Keratinocyte (primary cell): Measurements from ENCODE around the gene SORD. TPM values are rescaled to one million over a fixed set of nuclear protein-coding genes. Genes with fewer than 3 reads are reported as not detected.

ENCODE experiments used
- DNase-seq: peaks from one replicate; pipeline ENCODE4 v3.0.0-alpha.2; 2011; ENCODE audit warnings: low read depth, missing footprints, low spot score
- FAIRE-seq: peaks from 2 replicates; lab custom pipeline; 2011; peaks lifted over from hg19 to GRCh38; lab: Jason Lieb, UNC
- H2AFZ ChIP-seq: 2 replicates; pipeline ENCODE4 v1.6.0; 2012; ENCODE audit warnings: low read length, control low read depth, inconsistent platforms; ENCODE audit not compliant: control insufficient read depth
- H3K27ac ChIP-seq: 2 replicates; pipeline ENCODE4 v1.5.1; 2011; ENCODE audit warnings: low read length; ENCODE audit not compliant: control insufficient read depth, insufficient read depth
- H3K27me3 ChIP-seq: 3 replicates; pipeline ENCODE4 v1.6.0; 2011; ENCODE audit warnings: low read length; ENCODE audit not compliant: control insufficient read depth, insufficient read depth; ENCODE audit errors: extremely low read depth
- H3K36me3 ChIP-seq, 2 experiments: 2 replicates in 1 of 2; 3 replicates in 1 of 2; pipeline ENCODE4 v1.5.1; 2011; ENCODE audit warnings: low read length in 2 of 2, mild to moderate bottlenecking in 1 of 2; ENCODE audit not compliant: control insufficient read depth in 2 of 2, insufficient read depth in 2 of 2; ENCODE audit errors: extremely low read depth in 1 of 2
- H3K4me1 ChIP-seq: 3 replicates; pipeline ENCODE4 v1.5.1; 2011; ENCODE audit warnings: low read length; ENCODE audit not compliant: control insufficient read depth, insufficient read depth; ENCODE audit errors: extremely low read depth
- H3K4me2 ChIP-seq: 3 replicates; pipeline ENCODE4 v1.6.0; 2011; ENCODE audit warnings: low read depth, low read length; ENCODE audit not compliant: control insufficient read depth, insufficient read depth; ENCODE audit errors: extremely low read depth
- H3K4me3 ChIP-seq, 3 experiments: fragments of 200-600 bp in 1 of 3; sonication (generic) in 1 of 3; 2 replicates in 2 of 3; 3 replicates in 1 of 3; pipeline ENCODE4 v1.5.1; 2011 to 2016; ENCODE audit warnings: low read length in 3 of 3, mild to moderate bottlenecking in 3 of 3, control low read depth in 2 of 3, inconsistent platforms in 1 of 3, low read depth in 1 of 3, mixed read lengths in 1 of 3, mixed run types in 1 of 3, moderate library complexity in 1 of 3; ENCODE audit not compliant: control insufficient read depth in 2 of 3, insufficient read depth in 2 of 3; ENCODE audit errors: extremely low read depth in 1 of 3
- H3K79me2 ChIP-seq: 2 replicates; pipeline ENCODE4 v1.6.0; 2012; ENCODE audit warnings: low read length; ENCODE audit not compliant: control insufficient read depth, insufficient read depth
- H3K9ac ChIP-seq: 3 replicates; pipeline ENCODE4 v1.6.0; 2011; ENCODE audit warnings: low read length; ENCODE audit not compliant: control insufficient read depth, insufficient read depth; ENCODE audit errors: extremely low read depth
- H3K9me1 ChIP-seq: 3 replicates; pipeline ENCODE4 v1.6.0; 2011; ENCODE audit warnings: low read length; ENCODE audit not compliant: control insufficient read depth, insufficient read depth; ENCODE audit errors: extremely low read depth
- H3K9me3 ChIP-seq: 2 replicates; pipeline ENCODE4 v1.5.1; 2012; ENCODE audit warnings: low read depth, low read length; ENCODE audit not compliant: control insufficient read depth
- H4K20me1 ChIP-seq: 3 replicates; pipeline ENCODE4 v1.6.0; 2011; ENCODE audit warnings: low read length; ENCODE audit not compliant: control insufficient read depth, insufficient read depth; ENCODE audit errors: extremely low read depth
- CTCF ChIP-seq, 3 experiments: IDR thresholded peaks in 1 of 3; conservative IDR thresholded peaks in 1 of 3; optimal IDR thresholded peaks in 1 of 3; 2 replicates in 2 of 3; 3 replicates in 1 of 3; pipeline versions ENCODE3 to v1.5.1; 2011; ENCODE audit warnings: low read length in 3 of 3, mild to moderate bottlenecking in 3 of 3, moderate library complexity in 2 of 3, control low read depth in 1 of 3, inconsistent platforms in 1 of 3; ENCODE audit not compliant: insufficient read depth in 2 of 3; ENCODE audit errors: extremely low read depth in 1 of 3
- EZH2 ChIP-seq: IDR thresholded peaks from one replicate; pipeline ENCODE4 v1.6.1; 2012; ENCODE audit warnings: inconsistent platforms, mild to moderate bottlenecking, low read length, moderate library complexity
- dilution Hi-C: fragments of 300-500 bp; cut with MboI; formaldehyde crosslinking; loops from one replicate; pipeline ENCODE4 v1.7.0; 2020; ENCODE audit warnings: low sequenced_read_pairs; ENCODE audit not compliant: extremely low pct_ligation_motif_present
- polyA plus RNA-seq, 5 experiments: library from polyadenylated mRNA; depleted of rRNA in 3 of 5; stranded (reverse) in 3 of 5; stranded (forward) in 1 of 5; unstranded in 1 of 5; fragments of >200 nt; gene quantifications; 1 replicate in 1 of 5; 2 replicates in 3 of 5; 3 replicates in 1 of 5; pipeline versions ENCODE4 v1.2.1 to v1.2.3, GENCODE V29; 2011 to 2012; ENCODE audit warnings: missing spikeins in 2 of 5, low read depth in 1 of 5, low replicate concordance in 1 of 5

Gene SORD
- polyA plus RNA-seq, 1 donor (not counting 4 experiments of a cell fraction or from before 2014, with no cell fraction given), result 46.7 TPM

GRCh38 chr15:45115312-45115820 is 92.4 kb downstream of the SORD start:
- Histone ChIP-seq H3K27me3 (peaks cover 69% of the 10 kb centered on the region), H3K9me3 (no peaks in the 10 kb centered on the region), H3K27ac (no peak overlapping the region), H3K9ac (no peak overlapping the region), H2AFZ (no peak overlapping the region), H3K9me1 (no peaks in the 10 kb centered on the region), H3K4me1 (peaks cover 14% of the 10 kb centered on the region), H3K36me3 (peaks cover 0 to 3% of the 10 kb centered on the region in 2 experiments), H3K79me2 (no peaks in the 10 kb centered on the region), H3K4me2 (no peak overlapping the region), H3K4me3 (no peak overlapping the region), H4K20me1 (peaks cover 5% of the 10 kb centered on the region)
- dilution Hi-C loops, result no loop called here
- no peak for TF ChIP-seq CTCF (optimal IDR thresholded peaks at IDR 0.05 in 1 of 3, IDR thresholded peaks at IDR 0.05 in 1 of 3, conservative IDR thresholded peaks at IDR 0.05 in 1 of 3; ENCODE audit: extremely low read depth in 1 of 3, insufficient read depth in 2 of 3, low read length in 3 of 3)
- TF ChIP-seq EZH2, result no peak
- DNase-seq (no peak), FAIRE-seq (no peak)

- Histone ChIP-seq H3K4me3 (no peak overlapping the region), H2AFZ (no peak overlapping the region), H3K9me3 (no peaks in the 10 kb centered on the region), H3K79me2 (no peaks in the 10 kb centered on the region), H3K36me3 (peaks cover 0 to 3% of the 10 kb centered on the region in 2 experiments), H3K27ac (no peak overlapping the region), H3K9ac (no peak overlapping the region), H3K9me1 (no peaks in the 10 kb centered on the region), H3K4me2 (no peak overlapping the region), H3K27me3 (peaks cover 65% of the 10 kb centered on the region), H3K4me1 (peaks cover 14% of the 10 kb centered on the region), H4K20me1 (peaks cover 5% of the 10 kb centered on the region)
- no peak for DNase-seq
- dilution Hi-C loops, result no loop called here
- TF ChIP-seq CTCF (optimal IDR thresholded peaks at IDR 0.05 in 1 of 3, IDR thresholded peaks at IDR 0.05 in 1 of 3, conservative IDR thresholded peaks at IDR 0.05 in 1 of 3; ENCODE audit: extremely low read depth in 1 of 3, insufficient read depth in 2 of 3, low read length in 3 of 3), result no peak
- TF ChIP-seq EZH2, result no peak
- no peak for FAIRE-seq
Observed at GRCh38 chr15:45116006-45116481, 93.0 kb downstream of the SORD start.
